Epithelial cell of proximal tubule (primary cell): ENCODE data around the gene PRRC1. TPM values are rescaled to one million over a fixed set of nuclear protein-coding genes. Genes with fewer than 3 reads are reported as not detected.

Source experiments
- DNase-seq: peaks from one replicate; pipeline ENCODE4 v3.0.0-alpha.2; 2011; ENCODE audit warnings: low read depth
- H3K4me3 ChIP-seq: 2 replicates; pipeline ENCODE4 v1.5.1; 2011; ENCODE audit warnings: low read depth, mild to moderate bottlenecking, low read length
- total RNA-seq: library from RNA; depleted of rRNA; stranded (reverse); fragments of >200 nt; gene quantifications from 2 replicates; pipeline ENCODE4 v1.2.3, GENCODE V29; 2015
- TF ChIP-seq, protein P1 (sequence below): conservative IDR thresholded peaks from 2 replicates; pipeline ENCODE4 v1.5.1; 2012; ENCODE audit warnings: low read depth, mild to moderate bottlenecking, low read length

PRRC1 gene
- total RNA-seq = 33.3 and 44.0 TPM in 2 replicates

DNA sequence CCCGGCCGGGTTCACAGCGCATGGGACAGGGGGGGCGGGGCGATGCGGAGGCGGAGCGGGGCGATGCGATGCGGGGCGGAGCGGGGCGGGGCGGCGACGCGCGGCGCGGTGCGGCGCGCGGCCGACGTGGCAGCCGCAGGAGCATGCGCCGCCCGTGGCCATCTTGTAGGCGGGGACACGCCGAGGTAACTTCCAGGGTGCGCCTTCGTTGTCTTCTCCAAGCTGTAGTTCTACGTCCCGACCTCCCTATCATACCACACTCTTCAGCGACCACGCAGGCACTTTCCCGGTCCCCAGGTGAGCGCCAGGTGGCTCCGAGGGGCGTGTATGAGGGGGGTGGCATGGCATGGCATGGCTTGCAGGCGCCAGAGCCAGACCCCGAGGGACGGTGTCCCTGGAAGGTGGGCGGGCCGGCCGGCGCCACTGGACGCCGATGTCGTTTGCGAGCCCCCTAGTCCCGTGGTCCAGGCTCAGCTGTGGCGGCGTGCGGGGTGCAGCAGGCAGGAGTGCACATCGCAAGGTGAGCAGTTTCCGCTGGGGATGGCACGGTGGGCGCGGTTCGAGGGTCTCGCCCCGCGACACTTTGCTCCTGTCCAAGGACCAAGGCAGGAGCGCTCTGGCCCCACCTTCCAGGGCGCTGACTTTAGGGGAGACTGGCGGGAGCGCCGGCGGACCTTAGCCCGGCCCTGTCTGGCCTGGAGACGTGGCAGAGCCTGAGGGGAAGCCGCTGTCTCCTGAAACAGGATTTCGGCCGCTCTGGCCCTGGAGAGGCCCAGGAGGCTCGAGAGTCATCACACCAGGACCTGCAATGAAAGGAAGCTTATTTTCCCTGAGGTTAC, at the start of gene PRRC1:
TSS of gene PRRC1 (plus strand) at position 161 of the 839 bp plus-strand sequence. CDS start 5,840 bp downstream, outside the sequence.
- no peak for DNase-seq
- TF ChIP-seq, protein P1, sequence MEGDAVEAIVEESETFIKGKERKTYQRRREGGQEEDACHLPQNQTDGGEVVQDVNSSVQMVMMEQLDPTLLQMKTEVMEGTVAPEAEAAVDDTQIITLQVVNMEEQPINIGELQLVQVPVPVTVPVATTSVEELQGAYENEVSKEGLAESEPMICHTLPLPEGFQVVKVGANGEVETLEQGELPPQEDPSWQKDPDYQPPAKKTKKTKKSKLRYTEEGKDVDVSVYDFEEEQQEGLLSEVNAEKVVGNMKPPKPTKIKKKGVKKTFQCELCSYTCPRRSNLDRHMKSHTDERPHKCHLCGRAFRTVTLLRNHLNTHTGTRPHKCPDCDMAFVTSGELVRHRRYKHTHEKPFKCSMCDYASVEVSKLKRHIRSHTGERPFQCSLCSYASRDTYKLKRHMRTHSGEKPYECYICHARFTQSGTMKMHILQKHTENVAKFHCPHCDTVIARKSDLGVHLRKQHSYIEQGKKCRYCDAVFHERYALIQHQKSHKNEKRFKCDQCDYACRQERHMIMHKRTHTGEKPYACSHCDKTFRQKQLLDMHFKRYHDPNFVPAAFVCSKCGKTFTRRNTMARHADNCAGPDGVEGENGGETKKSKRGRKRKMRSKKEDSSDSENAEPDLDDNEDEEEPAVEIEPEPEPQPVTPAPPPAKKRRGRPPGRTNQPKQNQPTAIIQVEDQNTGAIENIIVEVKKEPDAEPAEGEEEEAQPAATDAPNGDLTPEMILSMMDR = no peak
- H3K4me3 ChIP-seq = peak within 1 kb of the TSS; percentile 90

DNA sequence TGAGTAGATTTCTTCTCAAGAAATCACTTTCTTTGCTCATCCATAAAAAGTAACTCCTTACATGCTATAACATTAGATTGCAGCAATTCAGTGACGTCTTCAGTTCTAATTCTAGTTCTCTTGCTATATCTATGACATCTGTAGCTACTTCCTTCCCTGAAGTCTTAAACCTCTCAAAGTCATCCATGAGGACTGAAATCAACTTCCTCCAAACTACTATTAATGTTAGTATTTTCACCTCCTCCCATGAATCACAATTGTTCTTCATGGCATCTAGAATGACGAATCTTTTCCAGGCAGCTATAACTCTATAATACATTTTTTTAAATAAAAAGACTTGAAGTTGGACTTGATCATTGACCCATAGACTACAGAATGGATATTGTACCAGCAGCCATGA, 46.2 kb upstream of the PRRC1 start:
- DNase-seq = no peak
- no peak overlapping the region for H3K4me3 ChIP-seq
- TF ChIP-seq, protein P1 = no peak

DNA sequence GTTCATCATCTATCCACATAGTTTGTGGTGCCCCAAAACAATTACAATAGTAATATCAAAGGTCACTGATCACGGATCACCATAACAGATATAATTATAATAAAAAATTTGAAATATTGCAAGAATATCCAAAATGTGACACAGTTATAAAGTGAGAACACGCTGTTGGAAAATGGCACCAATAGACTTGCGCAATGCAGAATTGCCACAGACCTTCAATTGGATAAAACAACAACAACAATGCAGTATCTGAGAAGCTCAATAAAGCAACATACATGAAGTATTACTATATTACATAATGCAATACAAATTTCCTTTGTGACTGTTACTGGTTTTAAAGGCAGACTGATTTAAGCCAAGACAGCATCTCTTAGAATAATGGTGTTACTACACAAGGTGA, 44.7 kb upstream of the PRRC1 start:
- no peak for DNase-seq
- TF ChIP-seq, protein P1 = no peak
- H3K4me3 ChIP-seq = no peak overlapping the region

DNA sequence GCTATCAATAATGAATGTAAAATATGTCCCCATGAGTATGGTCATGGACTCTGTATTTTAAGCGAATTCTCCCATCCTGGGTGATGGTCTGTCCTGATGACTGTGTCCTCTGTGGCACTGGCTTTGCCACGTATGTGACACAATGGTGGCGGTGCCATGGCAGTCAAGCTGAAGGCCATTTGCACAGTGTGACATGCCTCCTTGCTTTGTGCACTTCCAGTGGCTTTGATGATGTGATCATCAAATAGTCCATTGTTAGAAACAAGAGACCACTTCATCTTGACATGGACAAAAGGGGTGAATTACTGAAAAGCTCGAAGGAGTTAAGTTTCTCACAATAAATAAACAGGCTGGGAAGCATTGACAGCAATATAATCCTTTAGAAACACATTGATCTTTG, 31.0 kb upstream of the PRRC1 start:
- TF ChIP-seq, protein P1 = no peak
- no peak overlapping the region for H3K4me3 ChIP-seq
- no peak for DNase-seq

DNA sequence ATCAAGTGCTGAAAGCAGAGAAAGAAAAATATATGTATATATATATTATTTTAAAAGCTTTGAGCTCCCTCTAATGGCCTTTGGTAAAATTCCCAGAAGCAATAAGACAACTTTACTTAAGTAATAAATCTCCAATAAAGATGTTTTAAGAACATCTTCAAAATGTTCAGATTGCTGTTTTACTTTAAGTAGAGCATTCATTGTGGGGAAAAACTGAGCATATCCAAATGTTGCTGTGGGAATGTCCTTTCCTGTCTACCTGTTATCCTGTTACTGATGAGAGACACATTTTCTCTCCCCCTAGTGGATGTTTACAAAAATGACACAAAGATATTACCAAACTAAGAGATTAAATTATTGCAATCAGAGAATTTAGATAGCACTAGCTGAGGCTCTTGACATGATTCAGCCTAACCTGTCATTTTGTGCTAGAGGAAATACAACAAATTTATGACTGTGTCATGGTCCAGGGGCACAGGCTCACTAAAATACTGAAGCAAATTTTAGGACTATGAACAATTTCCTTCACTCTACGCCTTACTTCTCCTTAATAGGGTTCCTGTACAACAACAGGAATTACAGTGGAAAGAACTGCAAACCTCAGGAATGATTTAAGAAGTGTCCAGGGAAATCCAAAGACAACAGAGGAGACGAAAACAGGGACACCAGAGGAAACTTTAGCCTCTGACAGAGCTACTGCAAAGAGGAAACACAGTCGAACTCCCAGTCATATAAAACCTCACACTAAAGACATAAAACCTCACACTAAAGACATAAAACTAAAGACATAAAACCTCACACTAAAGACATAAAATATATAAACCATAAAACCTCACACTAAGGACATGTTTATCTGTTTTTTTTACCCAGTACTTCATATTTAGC, 24.3 kb upstream of the PRRC1 start:
- H3K4me3 ChIP-seq = no peak overlapping the region
- TF ChIP-seq, protein P1 = peak; percentile 80
- peak; percentile 26 for DNase-seq

DNA sequence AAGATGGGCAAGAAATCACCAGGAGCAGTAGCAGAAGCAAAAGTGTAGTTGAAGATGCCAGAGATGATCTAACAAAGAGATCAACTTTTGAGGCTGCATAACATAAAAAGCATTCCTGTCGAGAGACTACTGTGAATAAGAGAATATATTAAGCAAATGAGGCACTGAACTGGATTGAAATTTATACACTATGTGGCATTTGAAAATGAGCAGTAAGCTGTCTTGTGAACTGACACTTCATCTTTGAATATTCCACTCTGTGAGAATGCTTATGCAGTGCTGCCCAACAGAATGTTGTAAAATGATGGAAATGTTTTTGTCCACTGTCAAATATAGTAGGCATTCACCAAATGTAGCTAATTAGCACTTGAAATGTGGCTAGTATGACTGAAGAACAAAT, 18.9 kb upstream of the PRRC1 start:
- DNase-seq = no peak
- TF ChIP-seq, protein P1 = no peak
- no peak overlapping the region for H3K4me3 ChIP-seq
